ENCODE measurements around the gene CTAG1B.
"Not testable (repeated sequence)": the region's sequence is repeated elsewhere in the genome, so short reads cannot be mapped to it uniquely, and the experiment has no call there.

The CTAG1B gene

GRCh38 chrX:154611146-154611545, 7.9 kb downstream of the CTAG1B start:
- DNase-seq (ENCODE audit: low read depth, low spot score); in situ Hi-C loops (cut with HindIII; ENCODE audit: low sequenced_read_pairs); H3K4me3 ChIP-seq (ENCODE audit: low read depth, low read length): not testable (repeated sequence)

- DNase-seq (ENCODE audit: low read depth, low spot score); H3K4me3 ChIP-seq (ENCODE audit: low read depth, low read length); in situ Hi-C loops (cut with HindIII; ENCODE audit: low sequenced_read_pairs): not testable (repeated sequence)
Measured at GRCh38 chrX:154608823-154609222, 10.3 kb downstream of the CTAG1B start.

- in situ Hi-C loops (cut with HindIII; ENCODE audit: low sequenced_read_pairs); H3K4me3 ChIP-seq (ENCODE audit: low read depth, low read length): not testable (repeated sequence)
Measured at GRCh38 chrX:154607976-154608375, 11.1 kb downstream of the CTAG1B start.

GRCh38 chrX:154607370-154607769, 11.7 kb downstream of the CTAG1B start:
- no peak for DNase-seq (ENCODE audit: low read depth, low spot score)
- in situ Hi-C loops (cut with HindIII; ENCODE audit: low sequenced_read_pairs): no loop called here
- H3K4me3 ChIP-seq (ENCODE audit: low read depth, low read length): no peak overlapping the region
- no peak for TF ChIP-seq CTCF (IDR thresholded peaks at IDR 0.05; ENCODE audit: low read depth, low read length)

More at GRCh38 chrX:154607976-154608375, 11.1 kb downstream of the CTAG1B start:
- DNase-seq (ENCODE audit: low read depth, low spot score): not testable (repeated sequence)

GRCh38 chrX:154605566-154605965, 13.5 kb downstream of the CTAG1B start:
- no peak for DNase-seq (ENCODE audit: low read depth, low spot score)
- H3K4me3 ChIP-seq (ENCODE audit: low read depth, low read length): no peak overlapping the region
- in situ Hi-C loops (cut with HindIII; ENCODE audit: low sequenced_read_pairs): no loop called here
- no peak for TF ChIP-seq CTCF (IDR thresholded peaks at IDR 0.05; ENCODE audit: low read depth, low read length)

GRCh38 chrX:154603438-154604430, 15.3 kb downstream of the CTAG1B start:
- no peak overlapping the region for H3K4me3 ChIP-seq (ENCODE audit: low read depth, low read length)
- no peak for TF ChIP-seq CTCF (IDR thresholded peaks at IDR 0.05; ENCODE audit: low read depth, low read length)
- in situ Hi-C loops (cut with HindIII; ENCODE audit: low sequenced_read_pairs): no loop called here
- peak; percentile 70 for DNase-seq (ENCODE audit: low read depth, low spot score)

GRCh38 chrX:154602766-154603437, 16.2 kb downstream of the CTAG1B start:
- H3K4me3 ChIP-seq (ENCODE audit: low read depth, low read length): no peak overlapping the region
- in situ Hi-C loops (cut with HindIII; ENCODE audit: low sequenced_read_pairs): no loop called here
- no peak for TF ChIP-seq CTCF (IDR thresholded peaks at IDR 0.05; ENCODE audit: low read depth, low read length)
- DNase-seq (ENCODE audit: low read depth, low spot score): no peak

GRCh38 chrX:154602226-154602625, 16.9 kb downstream of the CTAG1B start:
- in situ Hi-C loops (cut with HindIII; ENCODE audit: low sequenced_read_pairs): no loop called here
- no peak overlapping the region for H3K4me3 ChIP-seq (ENCODE audit: low read depth, low read length)
- no peak for TF ChIP-seq CTCF (IDR thresholded peaks at IDR 0.05; ENCODE audit: low read depth, low read length)
- no peak for DNase-seq (ENCODE audit: low read depth, low spot score)

All from astrocyte of the spinal cord (primary cell).